GM21737 (cell line): Measurements from ENCODE around the gene PPM1F.

Source experiments
- ATAC-seq: cut with Tn5 transposase; IDR thresholded peaks from one replicate; pipeline ENCODE4 v1.9.1; 2021; ENCODE audit warnings: mild to moderate bottlenecking, moderate library complexity; ENCODE audit not compliant: unreplicated experiment

PPM1F gene

DNA sequence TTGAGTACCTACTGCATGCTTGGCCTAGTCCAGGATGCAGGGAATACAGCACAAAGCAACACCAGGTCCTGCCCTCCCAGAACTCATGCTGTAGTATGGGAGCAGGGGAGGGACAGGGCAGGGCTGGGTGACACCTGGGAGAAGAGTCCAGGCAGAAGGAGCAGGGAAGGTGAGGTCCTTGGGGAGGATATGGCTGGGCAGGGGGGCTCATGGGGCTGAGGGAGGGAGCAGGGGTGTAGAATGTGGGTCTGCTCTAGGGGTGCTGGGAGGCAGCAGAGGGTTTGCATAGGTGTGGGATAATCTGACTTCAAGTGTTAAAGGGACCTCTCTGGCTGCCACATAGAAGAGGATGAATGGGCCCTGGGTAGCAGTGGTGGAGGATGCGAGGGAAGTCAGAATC is 25.2 kb upstream of the PPM1F start:
- ATAC-seq: no peak

DNA sequence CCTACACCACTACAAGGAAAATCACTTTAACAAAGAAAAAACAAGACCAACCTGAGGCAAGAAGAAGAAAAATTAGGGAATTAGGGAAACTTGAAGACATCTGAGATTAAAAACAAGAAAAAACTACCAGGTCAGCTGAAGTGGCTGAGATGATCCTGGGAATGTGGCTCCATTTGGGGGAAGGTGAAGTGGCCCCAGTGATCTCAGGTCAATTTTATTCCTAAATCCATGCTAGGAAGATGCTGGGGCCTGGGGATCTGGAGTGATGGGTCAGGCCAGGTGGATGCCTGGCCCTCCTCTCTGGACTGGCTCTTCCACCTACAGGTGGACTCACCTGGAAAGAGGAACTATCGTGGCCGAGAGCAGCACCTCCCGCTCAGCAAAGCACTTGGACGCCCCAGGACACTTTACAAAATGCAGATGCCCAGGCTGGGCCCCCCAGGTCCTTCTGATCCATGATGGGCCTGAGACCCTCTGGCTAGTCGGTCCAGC is 23.3 kb upstream of the PPM1F start:
- ATAC-seq: no peak

DNA sequence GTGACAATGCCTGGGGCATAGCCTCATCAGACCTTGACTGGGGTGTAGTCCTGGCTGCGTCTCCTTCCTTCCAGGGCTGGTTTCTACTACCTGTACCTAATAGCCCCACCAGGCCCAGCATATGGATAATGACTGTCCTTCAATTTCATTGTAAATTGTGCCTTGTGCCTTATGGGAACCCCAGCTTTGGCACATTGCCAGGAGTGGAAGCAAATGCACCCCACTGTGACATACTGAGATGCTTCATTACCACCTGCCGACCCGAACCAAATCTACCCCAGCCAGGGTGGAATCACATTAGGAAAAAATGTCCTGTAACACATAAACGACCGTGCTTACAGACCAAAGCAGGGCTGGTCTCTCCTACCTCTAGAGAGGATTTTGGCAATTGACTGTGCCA is 22.6 kb upstream of the PPM1F start:
- ATAC-seq: no peak

DNA sequence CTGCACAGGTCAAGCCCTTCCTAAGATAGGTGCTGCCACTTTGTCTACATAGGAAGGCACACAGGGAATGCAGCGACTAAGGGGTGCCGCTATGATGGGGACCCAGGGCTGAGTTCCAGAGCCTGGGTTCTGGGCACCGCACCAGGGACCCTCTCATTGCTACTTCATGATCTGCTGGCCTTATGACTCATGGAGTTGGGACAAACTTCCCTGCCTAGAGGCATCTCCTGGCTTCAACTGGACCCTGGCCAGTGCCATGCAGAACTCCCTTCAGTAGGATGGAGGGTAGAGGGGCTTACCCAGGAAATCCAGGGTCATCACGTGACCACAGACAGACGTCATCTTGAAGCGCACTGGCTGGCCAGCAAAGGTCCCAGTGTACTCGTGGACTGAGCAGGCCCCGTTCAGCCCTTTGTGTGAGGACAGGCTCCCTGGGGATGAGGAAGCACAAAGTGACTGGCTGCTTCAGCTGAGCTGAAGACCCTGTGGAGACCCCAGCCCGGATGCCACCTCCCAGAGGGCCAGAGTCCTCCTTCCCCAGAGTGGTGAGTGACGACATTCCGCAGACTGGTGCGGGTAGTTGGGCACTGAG is 21.5 kb upstream of the PPM1F start:
- no peak for ATAC-seq

DNA sequence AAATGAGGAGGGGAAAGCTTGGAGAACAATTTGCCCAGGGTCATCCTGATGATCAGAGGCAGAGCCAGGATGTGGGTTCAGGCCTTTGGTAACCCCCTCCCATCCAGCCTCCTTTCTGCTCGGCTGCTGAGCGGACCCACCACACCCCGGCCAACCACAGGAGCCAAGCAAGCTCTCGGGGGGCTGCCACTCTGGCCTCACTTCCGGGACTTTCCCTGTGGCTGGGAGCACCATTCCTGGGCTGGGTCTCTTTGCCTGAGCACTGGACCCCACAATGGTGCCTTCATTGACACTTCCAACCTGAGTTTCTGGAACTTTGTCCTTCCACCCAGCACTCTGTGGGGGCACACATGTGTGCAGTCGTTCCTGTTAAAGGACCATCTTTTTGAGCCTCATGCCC is 20.2 kb upstream of the PPM1F start:
- ATAC-seq: no peak

DNA sequence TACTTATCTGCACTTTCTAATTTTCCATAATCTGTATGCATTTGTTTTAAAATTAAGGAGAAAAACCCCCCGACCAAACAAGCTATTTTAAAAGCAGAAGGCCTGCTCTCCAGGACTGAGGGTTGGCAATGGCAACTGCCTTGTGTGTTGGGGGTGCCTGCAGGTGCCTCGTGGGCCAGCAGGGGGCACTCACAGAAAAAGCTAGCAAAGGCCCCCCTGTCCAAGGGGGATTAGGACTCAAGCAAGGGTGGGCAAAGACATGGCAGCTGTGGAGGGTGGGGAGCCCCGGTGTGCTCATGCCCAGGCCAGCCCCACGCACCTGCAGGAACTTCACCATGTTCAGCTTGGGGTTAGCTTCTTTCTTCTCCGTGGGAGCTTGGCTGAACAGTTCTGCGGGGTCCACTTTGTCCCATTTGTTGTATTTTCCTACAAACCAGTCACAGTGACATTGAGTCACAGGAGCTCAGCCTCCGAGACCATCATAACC is 19.7 kb upstream of the PPM1F start:
- ATAC-seq: no peak

DNA sequence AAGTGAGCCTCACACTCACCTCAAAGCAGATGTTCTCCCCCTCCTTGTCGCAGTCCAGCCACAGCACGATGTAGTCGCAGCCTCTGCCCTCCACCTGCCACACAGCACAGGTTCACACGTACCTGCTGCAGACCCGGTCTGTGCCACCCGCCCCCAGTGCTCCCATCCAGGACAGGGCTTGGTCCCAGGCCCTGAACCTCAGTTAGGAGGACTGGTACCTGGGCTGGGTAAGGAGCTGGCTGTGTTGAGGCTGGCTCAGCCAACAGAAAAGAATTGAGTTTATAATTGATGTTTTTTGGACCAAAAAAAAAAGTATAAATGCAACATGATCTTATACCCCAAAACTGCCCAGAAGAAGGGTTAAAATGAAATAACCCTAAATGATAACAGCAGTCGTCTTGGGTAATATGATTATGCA is 19.2 kb upstream of the PPM1F start:
- no peak for ATAC-seq

DNA sequence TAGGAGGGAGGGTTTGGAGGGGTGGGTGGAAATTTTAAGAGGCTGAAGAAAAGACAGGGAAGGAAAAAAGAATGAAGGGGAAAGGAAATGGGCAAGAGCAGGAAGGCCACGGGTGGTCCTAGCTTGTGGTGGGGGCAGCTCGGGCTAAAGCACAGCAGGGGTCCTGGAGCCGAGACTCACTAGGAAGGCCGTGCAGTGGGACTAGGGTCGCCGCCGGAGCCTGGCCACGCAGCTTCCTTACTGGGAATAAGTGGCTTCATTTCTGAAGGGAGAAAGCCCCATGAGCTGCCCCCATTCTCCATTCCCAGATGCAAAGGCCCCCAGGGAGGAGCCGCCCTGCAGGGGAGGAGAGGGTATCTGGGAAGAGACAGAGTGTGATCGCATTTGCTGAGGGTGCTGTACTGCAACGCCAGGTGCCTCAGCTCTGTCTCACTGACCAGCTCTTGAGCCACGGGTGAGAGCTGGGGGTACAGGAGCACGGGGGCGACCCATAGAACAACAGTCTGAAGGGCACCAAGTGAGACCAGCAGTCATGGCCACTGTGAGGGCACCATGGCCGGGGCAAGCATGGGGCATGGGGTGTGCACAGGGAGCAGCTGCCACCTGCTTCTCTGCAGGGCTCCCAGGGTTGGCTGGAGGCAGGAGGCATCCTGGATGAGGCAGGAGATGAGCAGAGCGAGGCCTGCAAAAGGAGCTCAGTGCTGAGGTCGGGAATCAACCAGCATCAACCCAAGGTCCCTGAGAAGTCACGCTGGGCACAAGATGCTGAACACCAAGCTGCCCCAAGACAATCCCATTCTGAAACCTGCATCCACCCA is 18.4 kb upstream of the PPM1F start:
- ATAC-seq: no peak

DNA sequence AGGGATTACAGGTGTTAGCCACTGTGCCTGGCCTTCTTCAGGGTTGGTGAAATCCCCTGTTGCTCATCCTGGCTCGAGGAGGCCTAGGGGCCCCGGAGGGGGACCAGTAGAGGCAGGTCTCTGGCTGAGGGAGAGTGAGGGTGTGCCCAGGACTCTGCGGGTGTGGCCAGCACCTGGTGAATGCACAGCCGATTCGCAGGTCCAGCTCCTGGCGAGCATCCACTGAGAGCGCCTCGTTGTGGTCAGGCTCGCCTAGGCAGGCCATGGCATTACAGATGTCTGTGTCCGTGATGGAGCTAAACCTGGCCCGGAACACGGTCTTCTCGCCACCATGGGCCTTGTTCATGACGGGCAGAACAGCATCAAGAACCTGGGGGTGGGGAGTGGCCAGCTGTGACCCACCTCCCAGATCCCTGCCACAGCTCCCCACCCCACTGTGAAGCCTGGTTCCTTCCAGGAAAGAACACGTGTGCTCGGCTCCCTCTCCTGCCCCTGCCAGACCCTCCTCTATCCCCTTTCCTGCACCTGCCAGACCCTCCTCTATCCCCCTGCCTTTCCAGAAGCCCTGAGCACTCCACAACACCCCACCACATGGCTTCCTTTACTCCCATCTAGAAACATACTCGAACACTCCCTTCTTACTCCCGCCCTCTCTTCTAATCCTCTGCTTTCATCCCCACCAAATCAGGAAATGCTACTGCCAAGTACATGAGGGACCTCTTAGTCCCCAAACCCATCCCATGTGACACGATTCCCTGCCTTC is 17.6 kb upstream of the PPM1F start:
- no peak for ATAC-seq

DNA sequence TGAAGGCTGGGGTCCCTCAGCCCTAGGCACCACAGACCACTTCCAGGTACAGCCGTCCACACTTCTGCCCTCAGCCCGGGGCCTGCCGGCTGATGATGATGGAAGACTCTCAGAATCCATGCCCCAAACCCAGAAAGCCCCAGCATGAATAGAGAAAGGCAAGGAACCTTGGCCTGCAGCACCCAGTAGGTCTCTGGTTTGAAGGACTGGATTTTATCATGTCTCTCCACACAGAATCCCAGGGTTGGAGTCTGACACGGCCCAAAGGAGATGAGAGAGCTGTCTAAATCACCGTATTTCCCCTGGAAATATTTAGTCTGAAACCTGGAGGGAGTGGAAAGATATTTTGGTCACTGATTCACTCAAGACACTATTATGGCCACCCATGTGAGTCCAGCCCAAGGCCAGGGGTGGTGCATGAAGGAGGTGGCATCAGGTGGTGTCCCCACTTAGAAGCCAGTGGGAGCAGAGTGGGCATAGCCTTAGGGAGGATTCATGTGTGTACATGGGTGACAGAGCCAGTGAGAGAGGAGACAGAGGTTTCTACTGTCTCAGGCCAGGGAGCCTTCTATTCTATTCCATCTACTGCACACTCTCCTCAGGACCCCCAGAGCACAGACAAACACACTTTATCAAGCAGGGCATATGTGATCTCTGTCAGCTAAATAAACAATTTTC is 15.9 kb upstream of the PPM1F start:
- ATAC-seq: no peak

DNA sequence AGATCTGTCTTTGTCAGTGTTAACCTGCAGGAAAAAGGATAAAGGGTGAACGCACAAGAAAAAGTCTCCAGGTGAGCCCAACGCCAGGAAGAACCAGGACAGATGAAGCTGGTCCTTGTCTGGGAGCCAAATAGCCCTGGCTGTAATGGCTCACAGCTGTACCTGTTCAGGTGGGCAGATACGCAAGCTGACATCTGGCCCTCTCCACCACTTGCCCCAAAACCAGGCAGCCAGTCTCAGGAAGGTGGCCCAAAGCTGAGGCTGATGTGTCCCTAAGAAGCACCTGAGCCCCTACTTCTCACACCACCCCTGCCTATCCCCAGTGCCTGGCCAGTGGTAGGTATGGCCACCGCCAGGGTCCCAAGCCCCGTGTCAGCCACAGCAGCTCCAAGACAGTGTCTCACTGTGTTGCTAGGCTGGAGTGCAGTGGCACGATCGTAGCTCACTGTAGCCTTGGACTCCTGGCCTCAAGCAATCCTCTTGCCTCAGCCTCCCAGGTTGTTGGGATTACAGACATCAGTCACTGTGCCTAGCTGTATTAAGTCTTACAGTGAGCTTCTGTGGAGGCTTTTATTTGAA is 15.1 kb upstream of the PPM1F start:
- ATAC-seq: no peak

DNA sequence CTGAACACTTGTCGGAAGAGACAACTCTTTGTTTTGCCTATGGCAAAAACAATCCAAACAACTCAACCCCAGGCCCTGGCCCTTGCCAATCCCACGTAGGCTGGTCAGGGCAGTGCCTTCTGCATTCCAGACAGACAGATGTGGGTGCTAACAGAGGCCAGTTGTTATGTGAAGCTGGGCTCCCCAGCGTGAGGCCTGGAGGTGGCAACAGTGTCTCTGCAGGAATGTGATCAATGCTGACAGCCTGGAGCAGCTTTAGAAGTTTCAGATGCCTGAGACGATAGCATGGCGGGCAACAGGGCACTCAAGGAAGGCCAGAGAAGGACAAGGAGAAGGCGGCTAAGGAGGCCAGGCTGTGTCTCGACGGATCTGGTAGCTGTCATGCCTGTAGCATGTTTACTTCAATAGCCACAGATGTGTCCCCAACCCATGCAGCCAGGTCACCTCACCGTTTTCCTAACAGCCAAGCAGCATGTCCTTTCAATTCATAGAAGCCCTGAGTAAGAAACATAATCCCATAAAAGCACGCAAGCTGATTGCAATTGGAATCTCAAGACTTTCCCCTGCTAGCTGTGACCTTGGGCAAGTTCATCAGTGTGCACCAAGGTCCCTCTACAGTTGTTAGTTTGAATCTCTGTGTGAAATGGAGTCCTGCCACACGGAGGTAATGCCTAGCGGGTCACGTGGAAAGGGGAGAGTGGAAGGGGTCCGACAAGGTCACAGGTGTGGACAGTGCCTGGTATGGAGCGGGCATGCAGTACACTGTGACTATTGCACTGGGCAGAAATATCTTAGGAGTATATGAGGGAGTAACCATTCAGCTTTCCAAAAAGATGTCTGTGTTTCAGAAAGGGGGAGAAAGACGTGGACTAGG is 14.2 kb upstream of the PPM1F start:
- ATAC-seq: no peak

DNA sequence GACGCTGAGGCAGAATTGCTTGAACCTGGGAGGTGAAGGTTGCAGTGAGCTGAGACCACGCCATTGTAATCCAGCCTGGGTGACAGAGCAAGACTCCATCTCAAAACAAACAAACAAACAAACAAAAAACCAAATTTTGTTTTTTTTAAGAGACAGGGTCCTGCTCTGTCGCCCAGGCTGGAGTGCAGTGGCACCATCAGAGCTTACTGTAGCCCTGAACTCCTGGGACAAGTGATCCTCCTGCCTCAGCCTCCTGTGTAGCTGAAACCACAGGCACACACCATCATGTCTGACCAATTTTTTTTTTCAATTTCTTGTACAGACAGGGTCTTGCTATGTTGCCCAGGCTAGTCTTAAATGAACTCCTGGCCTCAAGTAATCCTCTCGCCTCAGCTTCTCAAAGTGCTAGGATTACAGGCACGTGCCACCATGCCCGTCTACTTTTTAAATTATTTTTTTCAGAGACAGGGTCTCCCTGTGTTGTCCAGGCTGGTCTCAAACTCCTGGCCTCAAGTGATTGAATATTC is 13.2 kb upstream of the PPM1F start:
- no peak for ATAC-seq

DNA sequence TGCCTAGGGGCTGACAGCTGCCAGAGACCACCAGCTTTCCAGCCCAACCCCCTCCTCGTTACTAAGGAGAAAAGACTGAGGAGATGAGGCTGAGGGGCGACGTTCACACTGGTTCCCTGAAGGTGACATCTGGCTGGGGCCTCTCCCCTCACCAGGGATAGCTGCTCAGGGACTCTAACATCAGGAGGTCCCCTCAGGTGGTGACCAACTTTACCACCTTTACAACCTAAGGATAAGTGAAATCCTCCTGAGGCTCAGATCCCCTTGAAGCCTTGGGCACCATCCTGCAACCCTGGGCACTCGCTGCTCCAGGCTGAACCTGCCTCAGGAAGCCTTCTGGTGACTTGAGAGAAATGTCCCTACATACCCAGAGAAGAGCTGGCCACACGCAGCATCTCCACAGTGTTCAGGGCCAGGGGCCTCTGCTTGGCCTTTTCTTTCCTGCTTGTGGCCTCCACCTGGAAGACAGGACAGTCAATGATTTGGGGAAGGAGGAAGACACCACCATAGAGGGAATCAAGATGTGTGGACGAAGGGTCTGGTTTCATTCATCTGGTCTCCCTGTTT is 12.4 kb upstream of the PPM1F start:
- ATAC-seq: no peak

DNA sequence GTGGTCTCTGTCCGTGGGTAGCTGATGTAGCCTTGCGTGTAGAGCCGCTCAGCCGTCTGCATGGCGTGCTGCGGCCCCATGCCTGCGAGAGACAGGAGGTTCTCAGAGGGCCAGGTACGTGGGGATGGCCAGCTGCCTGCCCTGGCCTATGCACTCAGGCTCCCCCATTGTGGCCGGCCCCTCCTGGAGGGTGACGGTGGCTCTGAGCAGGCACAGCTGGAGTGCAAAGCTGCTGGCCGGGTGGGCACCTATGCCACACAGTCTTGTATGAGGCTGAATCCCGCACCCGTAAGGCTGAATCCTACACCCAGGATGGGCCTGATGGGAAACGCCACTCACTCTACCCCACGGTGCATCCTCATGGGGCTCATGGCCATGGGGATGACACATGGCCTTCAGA is 11.6 kb upstream of the PPM1F start:
- no peak for ATAC-seq

DNA sequence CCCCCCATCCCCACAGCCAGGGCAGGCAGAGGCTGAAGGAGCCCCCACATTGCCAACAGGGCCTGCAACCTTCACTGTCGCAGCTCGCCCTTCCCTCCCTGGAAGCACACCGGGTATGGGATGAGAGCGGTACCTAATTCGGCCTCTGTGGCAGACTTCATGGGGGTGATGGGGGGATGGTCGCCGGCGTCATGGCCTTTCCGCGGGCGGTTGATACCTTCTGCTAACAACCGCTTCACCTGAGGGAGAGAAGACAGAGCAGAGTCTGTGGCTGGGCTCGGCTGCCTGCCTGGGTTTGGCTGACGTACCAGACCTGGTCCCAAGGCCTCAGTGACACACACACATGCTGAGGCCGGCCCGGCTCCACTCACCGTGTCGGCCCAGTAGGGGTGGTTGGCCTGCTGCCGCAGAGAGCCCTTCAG is 11.2 kb upstream of the PPM1F start:
- ATAC-seq: no peak

DNA sequence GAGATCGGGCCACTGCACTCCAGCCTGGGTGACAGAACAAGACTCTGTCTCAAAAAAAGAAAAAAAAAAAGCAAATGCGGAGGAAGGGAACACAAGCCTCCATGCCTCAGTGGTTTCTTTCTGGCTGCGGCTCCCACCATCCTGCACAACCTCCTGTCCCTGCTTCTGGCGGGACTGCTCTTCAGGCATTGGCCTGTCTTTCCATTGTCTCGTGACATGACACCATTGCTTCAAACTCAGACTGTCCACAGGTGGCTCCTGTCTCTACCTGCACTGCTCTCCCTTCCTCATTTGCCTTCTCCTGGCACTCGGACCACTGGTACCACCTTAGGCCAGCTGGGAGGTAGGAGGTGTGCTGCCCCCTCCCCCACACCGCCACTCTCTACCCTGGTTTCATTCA is 10.6 kb upstream of the PPM1F start:
- no peak for ATAC-seq

DNA sequence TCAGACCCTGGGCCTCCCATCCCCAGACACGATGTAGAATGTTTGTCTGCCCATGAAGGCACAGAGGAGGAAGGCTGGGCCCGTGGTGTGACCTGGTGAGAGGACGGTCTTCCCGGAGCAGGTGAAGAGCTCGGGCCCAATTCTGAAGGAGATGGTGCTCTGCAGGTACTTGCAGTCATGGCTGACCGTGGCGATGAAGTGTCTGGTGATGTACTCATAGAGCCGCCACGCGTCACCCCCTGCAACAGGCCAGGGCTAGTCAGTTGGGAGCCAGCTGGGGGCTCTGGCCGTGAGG is 10.0 kb upstream of the PPM1F start:
- ATAC-seq: no peak

DNA sequence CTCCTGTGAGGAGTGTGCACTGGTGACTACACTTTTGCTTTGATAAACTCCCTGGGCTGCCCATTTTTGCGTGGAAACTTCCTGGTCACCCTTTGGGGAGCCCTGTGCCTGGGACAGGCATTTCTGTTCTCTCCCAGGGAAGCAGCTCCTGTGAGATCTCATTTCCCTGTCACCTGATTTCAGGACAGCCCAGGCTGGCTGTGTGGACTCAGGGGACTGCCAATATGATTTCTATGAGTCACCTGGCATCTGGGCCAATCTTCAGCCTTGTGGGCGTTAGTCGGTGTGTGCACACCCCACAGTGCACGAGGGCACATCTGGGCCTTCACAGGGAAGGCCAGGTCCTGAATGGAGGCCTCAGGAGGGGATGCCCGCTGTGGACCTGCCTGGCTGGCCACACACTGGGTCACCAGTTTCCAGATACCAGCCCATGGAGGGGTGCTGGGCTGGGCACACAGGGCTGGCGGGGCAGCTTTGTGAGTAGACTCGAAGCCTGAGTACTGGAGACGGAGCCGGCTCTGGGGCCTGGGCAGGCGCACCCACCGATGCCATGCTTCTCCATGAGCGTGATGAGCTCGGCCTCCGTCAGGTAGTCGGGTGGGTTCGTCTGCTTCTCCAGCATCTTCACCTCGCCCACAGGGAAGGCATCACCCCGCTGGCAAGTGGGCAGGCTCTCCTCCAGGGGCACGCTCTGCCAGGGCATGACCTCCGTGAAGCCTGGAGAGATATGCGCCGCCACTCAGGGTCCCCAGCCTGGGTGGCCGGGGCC is 9.4 kb upstream of the PPM1F start:
- ATAC-seq: no peak
